Testis (tissue), 3 donors: ENCODE results near the gene OR2D3. TPM values are rescaled to one million over a fixed set of nuclear protein-coding genes. Genes with fewer than 3 reads are reported as not detected.

Experiments used
- DNase-seq: peaks from one replicate; pipeline ENCODE4 v3.0.0-alpha.2; 2019
- H3K27ac ChIP-seq, 2 donors: fragments of 200-600 bp; sonication (generic); one replicate each; pipeline ENCODE4 v1.5.1; 2019
- H3K27me3 ChIP-seq: fragments of 200-600 bp; sonication (generic); one replicate; pipeline ENCODE4 v1.5.1; 2019
- H3K36me3 ChIP-seq: fragments of 200-600 bp; sonication (generic); one replicate; pipeline ENCODE4 v1.5.1; 2017; ENCODE audit warnings: low read depth; ENCODE audit errors: missing control alignments
- H3K4me1 ChIP-seq: fragments of 200-600 bp; sonication (generic); one replicate; pipeline ENCODE4 v1.5.1; 2019
- H3K4me3 ChIP-seq, 2 donors: fragments of 200-600 bp; sonication (generic); one replicate each; pipeline ENCODE4 v1.5.1; 2017 to 2019
- H3K9me3 ChIP-seq: fragments of 200-600 bp; sonication (generic); one replicate; pipeline ENCODE4 v1.5.1; 2017
- POLR2A ChIP-seq: fragments of 450-650 bp; IDR thresholded peaks from one replicate; pipeline ENCODE4 v1.6.1; 2017; ENCODE audit warnings: antibody characterized with exemption, mild to moderate bottlenecking, moderate library complexity
- WGBS, 2 donors: methylation state at CpG; one replicate each; pipeline ENCODE4 v1.1.5; 2018; 5-methylcytosine and 5-hydroxymethylcytosine counted together
- intact Hi-C: fragments of 100-400 bp; cut with DNase I; formaldehyde crosslinking; loops from one replicate; pipeline ENCODE4 v1.15.1; 2023; ENCODE audit warnings: low total_unique reads
- polyA plus RNA-seq: library from polyadenylated mRNA; stranded (reverse); fragments of 350-450 nt; fragmentation: Illumina TruSeq; extraction: RNeasy Lipid Tissue Mini Kit (QIAGEN cat#74804); gene quantifications from one replicate; pipeline ENCODE4 v1.2.3, GENCODE V29; 2014; ENCODE audit warnings: low read depth, low replicate concordance; ENCODE audit not compliant: insufficient read depth
- total RNA-seq, 2 donors: library from RNA; depleted of rRNA; stranded (reverse); fragments of >200 nt; gene quantifications; one replicate each; pipeline ENCODE4 v1.2.3, GENCODE V29; 2016
- TF ChIP-seq, protein P1 (sequence below), 3 experiments: fragments of 450-650 bp in 2 of 3; fragments of 200-600 bp in 1 of 3; sonication (generic) in 1 of 3; IDR thresholded peaks; one replicate each; pipeline ENCODE4 v1.5.1; 2016 to 2019; ENCODE audit warnings: antibody characterized with exemption in 3 of 3, mild to moderate bottlenecking in 2 of 3, moderate library complexity in 1 of 3

OR2D3 gene
- total and polyA plus RNA-seq, 3 donors from 2014 or later: not detected

- TF ChIP-seq, protein P1, sequence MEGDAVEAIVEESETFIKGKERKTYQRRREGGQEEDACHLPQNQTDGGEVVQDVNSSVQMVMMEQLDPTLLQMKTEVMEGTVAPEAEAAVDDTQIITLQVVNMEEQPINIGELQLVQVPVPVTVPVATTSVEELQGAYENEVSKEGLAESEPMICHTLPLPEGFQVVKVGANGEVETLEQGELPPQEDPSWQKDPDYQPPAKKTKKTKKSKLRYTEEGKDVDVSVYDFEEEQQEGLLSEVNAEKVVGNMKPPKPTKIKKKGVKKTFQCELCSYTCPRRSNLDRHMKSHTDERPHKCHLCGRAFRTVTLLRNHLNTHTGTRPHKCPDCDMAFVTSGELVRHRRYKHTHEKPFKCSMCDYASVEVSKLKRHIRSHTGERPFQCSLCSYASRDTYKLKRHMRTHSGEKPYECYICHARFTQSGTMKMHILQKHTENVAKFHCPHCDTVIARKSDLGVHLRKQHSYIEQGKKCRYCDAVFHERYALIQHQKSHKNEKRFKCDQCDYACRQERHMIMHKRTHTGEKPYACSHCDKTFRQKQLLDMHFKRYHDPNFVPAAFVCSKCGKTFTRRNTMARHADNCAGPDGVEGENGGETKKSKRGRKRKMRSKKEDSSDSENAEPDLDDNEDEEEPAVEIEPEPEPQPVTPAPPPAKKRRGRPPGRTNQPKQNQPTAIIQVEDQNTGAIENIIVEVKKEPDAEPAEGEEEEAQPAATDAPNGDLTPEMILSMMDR (IDR thresholded peaks at IDR 0.05): no peak
- no peak for TF ChIP-seq POLR2A
- Histone ChIP-seq H3K4me1 (no peaks in the 10 kb centered on the region), H3K4me3 (no peak overlapping the region), H3K27me3 (no peaks in the 10 kb centered on the region), H3K9me3 (no peaks in the 10 kb centered on the region), H3K36me3 (no peaks in the 10 kb centered on the region), H3K27ac (no peak overlapping the region)
- DNase-seq: no peak
- intact Hi-C loops: no loop called here
- WGBS, 2 donors: 87 to 96% methylated on average over 3 of the region's 3 CpGs
Observed at GRCh38 chr11:6911378-6911777, 9.4 kb upstream of the OR2D3 start.

GRCh38 chr11:6911948-6912347 is 8.9 kb upstream of the OR2D3 start:
- no peak for DNase-seq
- WGBS, 2 donors: 50 to 61% methylated on average over 3 of the region's 3 CpGs

GRCh38 chr11:6919698-6920097 is 1.1 kb upstream of the OR2D3 start:
- DNase-seq: no peak
- H3K4me1 ChIP-seq: no peaks in the 10 kb centered on the region
- H3K36me3 ChIP-seq: no peaks in the 10 kb centered on the region
- TF ChIP-seq POLR2A: no peak
- TF ChIP-seq, protein P1 (IDR thresholded peaks at IDR 0.05): no peak
- H3K4me3 ChIP-seq: no peak overlapping the region
- no peaks in the 10 kb centered on the region for H3K9me3 ChIP-seq
- 35 to 54% methylated on average over 2 of the region's 2 CpGs for WGBS, 2 donors
- no peak overlapping the region for H3K27ac ChIP-seq
- H3K27me3 ChIP-seq: no peaks in the 10 kb centered on the region
- intact Hi-C loops: no loop called here

More at GRCh38 chr11:6911948-6912347, 8.9 kb upstream of the OR2D3 start:
- H3K36me3 ChIP-seq: no peaks in the 10 kb centered on the region
- intact Hi-C loops: no loop called here
- no peaks in the 10 kb centered on the region for H3K4me1 ChIP-seq
- TF ChIP-seq, protein P1 (IDR thresholded peaks at IDR 0.05): no peak
- TF ChIP-seq POLR2A: no peak
- no peaks in the 10 kb centered on the region for H3K27me3 ChIP-seq
- no peak overlapping the region for H3K27ac ChIP-seq
- H3K4me3 ChIP-seq: no peak overlapping the region
- no peaks in the 10 kb centered on the region for H3K9me3 ChIP-seq

GRCh38 chr11:6925007-6925577 is 4.3 kb downstream of the OR2D3 start:
- Histone ChIP-seq H3K9me3 (no peaks in the 10 kb centered on the region), H3K4me1 (no peaks in the 10 kb centered on the region), H3K27ac (no peak overlapping the region), H3K27me3 (no peaks in the 10 kb centered on the region), H3K4me3 (no peak overlapping the region), H3K36me3 (no peaks in the 10 kb centered on the region)
- no peak for DNase-seq
- TF ChIP-seq POLR2A: no peak
- TF ChIP-seq, protein P1 (IDR thresholded peaks at IDR 0.05): no peak
- intact Hi-C loops: no loop called here

DNA sequence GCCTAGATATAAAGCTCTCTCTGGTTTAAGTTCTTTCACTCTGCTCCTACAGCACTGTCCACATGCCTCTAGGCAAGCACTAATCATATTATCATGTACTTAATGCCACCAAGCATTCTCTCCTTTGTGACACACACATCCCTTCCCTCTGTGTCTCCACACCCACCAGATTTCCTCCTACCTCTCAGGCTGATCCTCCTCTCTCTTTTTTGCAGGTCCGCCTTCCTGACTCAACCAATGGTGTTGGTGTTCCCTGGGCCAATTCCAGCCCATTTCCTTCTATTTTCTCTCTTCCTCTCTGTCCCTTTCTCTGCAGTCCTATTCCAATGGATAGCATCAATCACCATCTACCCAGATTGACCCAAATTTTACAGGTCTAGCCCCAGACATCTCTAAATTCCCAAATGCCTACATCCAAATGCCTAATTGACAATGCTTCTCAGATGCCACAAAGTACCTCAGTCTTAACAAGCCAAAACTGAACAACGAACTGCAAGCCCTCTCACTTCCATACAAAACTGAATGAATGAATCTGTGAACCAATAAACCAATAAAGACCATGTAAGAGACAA is 4.9 kb downstream of the OR2D3 start:
- H3K4me3 ChIP-seq: peak overlapping the region; percentile 57 to 63
- no peaks in the 10 kb centered on the region for H3K27me3 ChIP-seq
- DNase-seq: no peak
- intact Hi-C loops: no loop called here
- no peaks in the 10 kb centered on the region for H3K4me1 ChIP-seq
- TF ChIP-seq, protein P1 (IDR thresholded peaks at IDR 0.05): no peak
- no peak for TF ChIP-seq POLR2A
- 46 to 51% methylated on average over 2 of the region's 2 CpGs for WGBS, 2 donors
- H3K27ac ChIP-seq: peak overlapping the region; percentile 5 to 50
- H3K36me3 ChIP-seq: no peaks in the 10 kb centered on the region
- no peaks in the 10 kb centered on the region for H3K9me3 ChIP-seq
